Pancreas (tissue), 10 donors: ENCODE results near the gene DPP9. TPM values are rescaled to one million over a fixed set of nuclear protein-coding genes. Genes with fewer than 3 reads are reported as not detected.

Source experiments
- ATAC-seq, 4 donors: fragments of 200-7000 bp; cut with Tn5 transposase; one replicate each; pipeline versions ENCODE4 v1.8.0 to v1.9.1; 2020; ENCODE audit warnings: mild to moderate bottlenecking in 4 of 4, moderate library complexity in 4 of 4
- DNase-seq, 6 donors: peaks; one replicate each; pipeline ENCODE4 v3.0.0-alpha.2; 2020
- FAIRE-seq: peaks from 2 replicates; lab custom pipeline; 2012; peaks lifted over from hg19 to GRCh38; lab: Jason Lieb, UNC
- H3K27ac ChIP-seq, 4 donors: fragments of 200-600 bp; sonication (generic); 1 replicate in 3 of 4; 2 replicates in 1 of 4; pipeline versions ENCODE4 v1.5.0 to v1.8.0; 2020
- H3K27me3 ChIP-seq, 4 donors: fragments of 200-600 bp; one replicate each; pipeline ENCODE4 v1.8.0; 2021
- H3K36me3 ChIP-seq, 3 donors: fragments of 200-600 bp; sonication (generic) in 1 of 3; one replicate each; pipeline versions ENCODE4 v1.5.0 to v1.8.0; 2020 to 2021
- H3K4me1 ChIP-seq, 3 donors: fragments of 200-600 bp; one replicate each; pipeline ENCODE4 v1.8.0; 2021
- H3K4me3 ChIP-seq, 4 donors: fragments of 200-600 bp; sonication (generic) in 2 of 4; one replicate each; pipeline versions ENCODE4 v1.5.0 to v1.8.0; 2020 to 2021
- H3K9me3 ChIP-seq, 4 donors: fragments of 200-600 bp; one replicate each; pipeline ENCODE4 v1.8.0; 2021
- CTCF ChIP-seq, 4 donors: fragments of 200-600 bp; sonication (generic) in 3 of 4; IDR thresholded peaks; one replicate each; pipeline versions ENCODE4 v1.5.0 to v1.8.0; 2021; ENCODE audit warnings: antibody characterized with exemption in 4 of 4
- WGBS, 2 donors: extraction: QIAGEN DNeasy Blood & Tissue Kit; methylation state at CpG; one replicate each; pipeline ENCODE4 v1.1.7; 2013; 5-methylcytosine and 5-hydroxymethylcytosine counted together
- intact Hi-C, 3 donors: fragments of 100-400 bp; cut with DNase I; formaldehyde crosslinking; loops; one replicate each; pipeline versions ENCODE4 v1.11.1 to v1.14.2; 2022
- polyA plus RNA-seq, 2 donors: library from polyadenylated mRNA; stranded (reverse); fragments of 200-250 nt; gene quantifications; one replicate each; pipeline ENCODE4 v1.2.3, GENCODE V29; 2013
- total RNA-seq, 6 donors: library from RNA; stranded (reverse); fragmentation: NEBNext Ultra II Directional in 4 of 6; extraction: Animal tissue kit (Norgen Biotek cat#: 25700) in 4 of 6; gene quantifications; one replicate each; pipeline versions ENCODE4 v1.2.1 to v1.2.4, GENCODE V29; 2021 to 2023
- donor health status: healthy with polysubstance abuse.
- donor health status: DM: no; HTN: no; CAD: no; lungs with moderate emphysema.
- donor health status: DM: no; HTN: no; CAD: no.
- donor health status: control.
- donor health status: control.
- donor health status: Bipolar disorder and iron deficiency.
- donor health status: DM: yes; HTN: yes; CAD: no.
- donor health status: DM: no; HTN: no; CAD: no.
- donor health status: DM: no; HTN: no; CAD: no.
- donor health status: DM: yes; HTN: yes; CAD: no.

DPP9 gene
- total and polyA plus RNA-seq, 8 donors: 19.0 to 47.4 (median 26.1) TPM

GRCh38 chr19:4664642-4665041 is 59.0 kb downstream of the DPP9 start:
- intact Hi-C loops: no loop called here
- Histone ChIP-seq H3K36me3 (peaks cover 0 to 52% (median 20%) of the 10 kb centered on the region in 3 donors), H3K27me3 (no peaks in the 10 kb centered on the region), H3K4me3 (no peak overlapping the region), H3K27ac (no peak overlapping the region), H3K4me1 (peaks cover 4 to 10% (median 7%) of the 10 kb centered on the region in 3 donors), H3K9me3 (no peaks in the 10 kb centered on the region)
- WGBS, 2 donors: 87 to 92% methylated on average over 12 of the region's 12 CpGs
- DNase-seq (no peak), ATAC-seq (no peak), FAIRE-seq (no peak)
- no peak for TF ChIP-seq CTCF (IDR thresholded peaks at IDR 0.05)

GRCh38 chr19:4662812-4663211 is 60.8 kb downstream of the DPP9 start:
- Histone ChIP-seq H3K4me1 (no peaks in the 10 kb centered on the region), H3K27me3 (no peaks in the 10 kb centered on the region), H3K9me3 (no peaks in the 10 kb centered on the region), H3K4me3 (no peak overlapping the region), H3K27ac (no peak overlapping the region), H3K36me3 (peaks cover 0 to 62% (median 37%) of the 10 kb centered on the region in 3 donors)
- FAIRE-seq: no peak
- ATAC-seq: no peak
- no peak for TF ChIP-seq CTCF (IDR thresholded peaks at IDR 0.05)
- intact Hi-C loops: no loop called here
- DNase-seq: no peak
- 89 to 94% methylated on average over 6 of the region's 6 CpGs for WGBS, 2 donors

GRCh38 chr19:4662020-4662695 is 61.5 kb downstream of the DPP9 start:
- Histone ChIP-seq H3K36me3 (peaks cover 0 to 63% (median 42%) of the 10 kb centered on the region in 3 donors), H3K4me3 (no peak overlapping the region), H3K4me1 (no peaks in the 10 kb centered on the region), H3K9me3 (no peaks in the 10 kb centered on the region), H3K27me3 (no peaks in the 10 kb centered on the region), H3K27ac (no peak overlapping the region)
- FAIRE-seq: no peak
- no peak for TF ChIP-seq CTCF (IDR thresholded peaks at IDR 0.05)
- DNase-seq: no peak
- intact Hi-C loops: no loop called here
- 82 to 84% methylated on average over 20 of the region's 20 CpGs for WGBS, 2 donors
- ATAC-seq: no peak

- Histone ChIP-seq H3K27me3 (no peaks in the 10 kb centered on the region), H3K4me1 (no peaks in the 10 kb centered on the region), H3K9me3 (no peaks in the 10 kb centered on the region), H3K4me3 (no peak overlapping the region), H3K36me3 (peaks cover 4 to 63% (median 38%) of the 10 kb centered on the region in 3 donors), H3K27ac (no peak overlapping the region)
- TF ChIP-seq CTCF (IDR thresholded peaks at IDR 0.05): no peak
- FAIRE-seq (no peak), DNase-seq (no peak), ATAC-seq (no peak)
- intact Hi-C loops: no loop called here
- WGBS, 2 donors: 96% methylated on average over 4 of the region's 4 CpGs
Observed at GRCh38 chr19:4660993-4661392, 62.6 kb downstream of the DPP9 start.

- no peaks in the 10 kb centered on the region for H3K27me3 ChIP-seq
- DNase-seq: no peak
- 94 to 96% methylated on average over 15 of the region's 15 CpGs for WGBS, 2 donors
- H3K4me3 ChIP-seq: no peak overlapping the region
- no peaks in the 10 kb centered on the region for H3K4me1 ChIP-seq
- peaks cover 4 to 65% (median 38%) of the 10 kb centered on the region in 3 donors for H3K36me3 ChIP-seq
- H3K9me3 ChIP-seq: no peaks in the 10 kb centered on the region
- ATAC-seq: peak in 2 of 4 donors; percentile 35 to 46
- no peak for FAIRE-seq
- intact Hi-C loops: no loop called here
- H3K27ac ChIP-seq: no peak overlapping the region
- TF ChIP-seq CTCF (IDR thresholded peaks at IDR 0.05): no peak
Observed at GRCh38 chr19:4660181-4660791, 63.4 kb downstream of the DPP9 start.
